PC-3 (cell line): ENCODE results near the gene ZNF335. TPM values are rescaled to one million over a fixed set of nuclear protein-coding genes. Genes with fewer than 3 reads are reported as not detected.
A peak's percentile ranks its signal among the peaks of the same experiment; 100 is the strongest.

ENCODE experiments used
- ATAC-seq: fragments of 200-7000 bp; cut with Tn5 transposase; 2 replicates; pipeline ENCODE4 v1.9.1; 2020; ENCODE audit warnings: mild to moderate bottlenecking, moderate library complexity
- BruUV-seq: library from RNA; stranded (reverse); fragments of 400-500 nt; replicated peaks from 2 replicates; lab custom pipeline; 2021; lab: Mats Ljungman, UMichigan
- CTCF ChIA-PET: fragments of 300-600 bp; sonication (Branson Sonifier 250); formaldehyde crosslinking; loops from one replicate; lab custom pipeline; 2022; ENCODE audit warnings: antibody characterized with exemption; lab: Charles Lee
- POLR2A ChIA-PET: fragments of 300-600 bp; sonication (Branson Sonifier 250); formaldehyde crosslinking; loops from one replicate; lab custom pipeline; 2022; ENCODE audit warnings: antibody characterized with exemption; ENCODE audit not compliant: unreplicated experiment; lab: Charles Lee
- DNase-seq: peaks from one replicate; pipeline ENCODE4 v3.0.0-alpha.2; 2015
- H2AFZ ChIP-seq: fragments of 300-600 bp; sonication (generic); 2 replicates; pipeline ENCODE4 v1.6.0; 2016; ENCODE audit warnings: antibody characterized with exemption, low read length
- H3F3A ChIP-seq: fragments of 300-600 bp; sonication (generic); one replicate; pipeline ENCODE4 v1.6.0; 2017; ENCODE audit warnings: antibody characterized with exemption, low read length, control low read depth, mild to moderate bottlenecking; ENCODE audit not compliant: unreplicated experiment
- H3K27ac ChIP-seq: fragments of 300-600 bp; sonication (generic); 2 replicates; pipeline ENCODE4 v1.5.1; 2016; ENCODE audit warnings: mild to moderate bottlenecking, low read length
- H3K27me3 ChIP-seq: fragments of 300-600 bp; sonication (generic); 2 replicates; pipeline ENCODE4 v1.6.1; 2016; ENCODE audit warnings: low read length, mixed read lengths
- H3K36me3 ChIP-seq: fragments of 300-600 bp; sonication (generic); 2 replicates; pipeline ENCODE4 v1.6.1; 2016; ENCODE audit warnings: low read depth, mixed run types, low read length, mixed read lengths
- H3K4me1 ChIP-seq: fragments of 300-600 bp; sonication (generic); 2 replicates; pipeline ENCODE4 v1.5.1; 2016; ENCODE audit warnings: low read length; ENCODE audit not compliant: insufficient read depth
- H3K4me2 ChIP-seq: fragments of 300-600 bp; sonication (generic); 2 replicates; pipeline ENCODE4 v1.6.0; 2016; ENCODE audit warnings: low read length
- H3K4me3 ChIP-seq: fragments of 300-600 bp; sonication (generic); 2 replicates; pipeline ENCODE4 v1.5.1; 2016; ENCODE audit warnings: mild to moderate bottlenecking, low read length, mixed read lengths
- H3K79me2 ChIP-seq: fragments of 300-600 bp; sonication (generic); 2 replicates; pipeline ENCODE4 v1.6.1; 2017; ENCODE audit warnings: low read length, mixed read lengths
- H3K9ac ChIP-seq: fragments of 300-600 bp; sonication (generic); 2 replicates; pipeline ENCODE4 v1.6.0; 2016; ENCODE audit warnings: mild to moderate bottlenecking, low read length
- H3K9me2 ChIP-seq: fragments of 300-600 bp; sonication (generic); replicated peaks from 2 replicates; pipeline ENCODE4 v1.6.1; 2016; ENCODE audit warnings: mixed run types, low read length, mixed read lengths
- H3K9me3 ChIP-seq: fragments of 300-600 bp; sonication (generic); 2 replicates; pipeline ENCODE4 v1.6.1; 2016; ENCODE audit warnings: low read length, mixed read lengths
- H4K20me1 ChIP-seq: fragments of 300-600 bp; sonication (generic); 2 replicates; pipeline ENCODE4 v1.6.1; 2016; ENCODE audit warnings: low read length, mixed read lengths
- EZH2 ChIP-seq: fragments of 300-600 bp; sonication (generic); IDR thresholded peaks from one replicate; pipeline ENCODE4 v1.6.1; 2017; ENCODE audit warnings: antibody characterized with exemption, mild to moderate bottlenecking, low read length; ENCODE audit not compliant: unreplicated experiment
- EZH2phosphoT487 ChIP-seq: fragments of 300-600 bp; sonication (generic); IDR thresholded peaks from 2 replicates; pipeline ENCODE4 v1.6.1; 2018; ENCODE audit warnings: mild to moderate bottlenecking, antibody characterized with exemption, low read length, borderline replicate concordance
- intact Hi-C: fragments of 100-400 bp; cut with micrococcal nuclease; formaldehyde crosslinking; loops from 2 replicates; pipeline ENCODE4 v1.9.0; 2023
- total RNA-seq: library from RNA; depleted of rRNA; stranded (reverse); fragments of >200 nt; gene quantifications from 2 replicates; pipeline ENCODE4 v1.2.3, GENCODE V29; 2014
- TF ChIP-seq, protein P1 (sequence below): fragments of 300-600 bp; sonication (generic); conservative IDR thresholded peaks from 2 replicates; pipeline ENCODE4 v1.5.1; 2017; ENCODE audit warnings: antibody characterized with exemption, low read depth, mild to moderate bottlenecking, low read length

ZNF335 gene
- total RNA-seq, 1 experiment from 2014 or later = 36.9 TPM

DNA sequence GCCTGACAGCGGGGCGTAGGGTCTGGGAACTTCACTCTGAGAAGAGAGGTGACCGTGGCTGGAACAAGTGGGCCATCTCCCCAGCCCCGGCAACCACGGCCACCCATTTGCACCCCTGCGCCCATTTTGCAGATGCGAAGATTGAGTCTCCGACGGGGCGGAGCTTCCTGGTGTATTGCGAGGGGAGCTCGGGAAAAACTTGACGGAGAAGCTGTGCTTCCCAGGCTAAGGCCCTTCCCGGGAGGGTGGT lies 653 bp downstream of the ZNF335 start:
- Histone ChIP-seq H3K9ac (peak overlapping the region; percentile 99), H3K27ac (peak overlapping the region; percentile 98), H3K4me3 (peak overlapping the region; percentile 76), H3K79me2 (peaks cover 36% of the 10 kb centered on the region), H3K36me3 (peaks cover 28% of the 10 kb centered on the region), H3K9me3 (no peaks in the 10 kb centered on the region), H3K4me1 (peaks cover 34% of the 10 kb centered on the region), H3K4me2 (peak overlapping the region; percentile 89), H4K20me1 (0 out of 2 replicates have a peak, but pooled peaks cover 6% of the 10 kb centered on the region), H2AFZ (peak overlapping the region; percentile 94), H3K27me3 (no peaks in the 10 kb centered on the region), H3F3A (no peaks in the 10 kb centered on the region), H3K9me2 (no peaks in the 10 kb centered on the region)
- intact Hi-C loops = loop anchor here (10.0 kb wide), 1 partner anchor 137 kb away; the partner anchor contains the start of gene SNX21
- ATAC-seq (no peak; the same call in 1 of the 2 replicates), DNase-seq (no peak)
- TF ChIP-seq, protein P1, sequence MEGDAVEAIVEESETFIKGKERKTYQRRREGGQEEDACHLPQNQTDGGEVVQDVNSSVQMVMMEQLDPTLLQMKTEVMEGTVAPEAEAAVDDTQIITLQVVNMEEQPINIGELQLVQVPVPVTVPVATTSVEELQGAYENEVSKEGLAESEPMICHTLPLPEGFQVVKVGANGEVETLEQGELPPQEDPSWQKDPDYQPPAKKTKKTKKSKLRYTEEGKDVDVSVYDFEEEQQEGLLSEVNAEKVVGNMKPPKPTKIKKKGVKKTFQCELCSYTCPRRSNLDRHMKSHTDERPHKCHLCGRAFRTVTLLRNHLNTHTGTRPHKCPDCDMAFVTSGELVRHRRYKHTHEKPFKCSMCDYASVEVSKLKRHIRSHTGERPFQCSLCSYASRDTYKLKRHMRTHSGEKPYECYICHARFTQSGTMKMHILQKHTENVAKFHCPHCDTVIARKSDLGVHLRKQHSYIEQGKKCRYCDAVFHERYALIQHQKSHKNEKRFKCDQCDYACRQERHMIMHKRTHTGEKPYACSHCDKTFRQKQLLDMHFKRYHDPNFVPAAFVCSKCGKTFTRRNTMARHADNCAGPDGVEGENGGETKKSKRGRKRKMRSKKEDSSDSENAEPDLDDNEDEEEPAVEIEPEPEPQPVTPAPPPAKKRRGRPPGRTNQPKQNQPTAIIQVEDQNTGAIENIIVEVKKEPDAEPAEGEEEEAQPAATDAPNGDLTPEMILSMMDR = no peak
- TF ChIP-seq EZH2phosphoT487 = no peak
- BruUV-seq = no TSS peak
- CTCF ChIA-PET = interaction anchor here (0.6 to 1.7 kb wide), 2 partner anchors 14 to 129 kb away, joined by 3 to 7 read pairs; no protein-coding TSS in a partner anchor
- POLR2A ChIA-PET = interaction anchor here (0.7 kb wide), 1 partner anchor 552 kb away, joined by 4 read pairs; no protein-coding TSS in a partner anchor

DNA sequence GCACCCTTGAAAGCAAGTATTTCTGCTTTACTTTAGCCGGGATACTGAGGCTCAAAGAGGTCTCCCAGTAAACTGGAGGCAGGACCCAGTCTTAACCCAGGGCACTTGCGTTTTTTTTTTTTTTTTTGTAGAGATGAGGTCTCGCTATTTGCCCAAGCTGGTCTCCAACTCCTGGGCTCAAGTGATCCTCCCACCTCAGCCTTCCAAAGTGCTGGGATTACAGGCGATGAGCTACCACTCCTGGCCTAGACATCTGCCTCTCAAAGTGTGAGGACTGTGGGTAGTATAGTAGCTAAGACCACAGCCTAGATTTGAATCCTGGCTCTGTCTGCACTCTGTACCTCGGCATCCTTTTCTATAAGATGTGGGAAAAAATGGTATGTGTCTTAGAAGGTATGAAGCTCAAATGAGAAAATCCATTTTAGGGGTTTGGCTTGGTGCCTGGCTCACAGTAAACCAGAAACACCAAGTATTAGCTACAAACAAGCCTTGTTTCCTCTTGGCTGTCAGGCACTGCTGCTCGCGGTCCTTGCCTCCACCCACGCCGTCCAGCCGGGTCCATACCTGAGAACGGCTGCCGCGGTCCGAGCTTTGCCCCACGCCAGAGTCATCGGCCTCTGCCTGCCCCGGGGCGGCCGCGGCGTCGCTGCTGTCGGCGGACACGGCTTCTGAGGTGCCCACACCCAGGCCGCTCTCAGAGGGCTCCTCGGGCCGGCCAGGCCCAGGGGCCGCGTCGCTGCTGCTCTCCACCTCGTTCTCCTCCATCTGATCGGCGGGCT lies 1.2 kb downstream of the ZNF335 start:
- intact Hi-C loops = loop anchor here (10.0 kb wide), 1 partner anchor 136 kb away; the partner anchor contains the start of gene SNX21
- peaks cover 30% of the 10 kb centered on the region for H3K36me3 ChIP-seq
- H4K20me1 ChIP-seq = 0 out of 2 replicates have a peak, but pooled peaks cover 6% of the 10 kb centered on the region
- H3K9ac ChIP-seq = peak overlapping the region; percentile 99
- ATAC-seq (peak; percentile 2), DNase-seq (no peak)
- H3K27ac ChIP-seq = peak overlapping the region; percentile 98
- H2AFZ ChIP-seq = peak overlapping the region; percentile 94
- H3K9me3 ChIP-seq = no peaks in the 10 kb centered on the region
- no peaks in the 10 kb centered on the region for H3K27me3 ChIP-seq
- no peaks in the 10 kb centered on the region for H3K9me2 ChIP-seq
- H3K4me3 ChIP-seq = peak overlapping the region; percentile 76
- H3K4me2 ChIP-seq = peak overlapping the region; percentile 89
- peaks cover 34% of the 10 kb centered on the region for H3K4me1 ChIP-seq
- ChIA-PET CTCF (interaction anchor here (0.6 to 1.7 kb wide), 8 partner anchors 13 to 467 kb away, joined by 3 to 11 read pairs (median 4); no protein-coding TSS in a partner anchor), POLR2A (interaction anchor here (0.6 to 0.7 kb wide), 3 partner anchors 38 to 552 kb away, joined by 4 to 11 read pairs (median 4); partner anchors contain the start of gene MMP9)
- H3K79me2 ChIP-seq = peaks cover 36% of the 10 kb centered on the region
- BruUV-seq = no TSS peak
- no peak for TF ChIP-seq EZH2phosphoT487
- TF ChIP-seq, protein P1 = no peak
- no peak for TF ChIP-seq EZH2
- H3F3A ChIP-seq = no peaks in the 10 kb centered on the region
